ENCODE results near the gene SLC48A1. TPM values are rescaled to one million over a fixed set of nuclear protein-coding genes. Genes with fewer than 3 reads are reported as not detected.

Gene SLC48A1
- total RNA-seq, 2 donors from 2014 or later, result 5.9 to 6.9 TPM

Other genes starting within 250 kb of the SLC48A1 start
- 10 to 100 TPM; 22.7 to 23.5 TPM for gene RPAP3, start 67.2 kb upstream of the SLC48A1 start, total RNA-seq
- gene ENDOU, start 47.7 kb upstream of the SLC48A1 start, total RNA-seq, result under 1 TPM in 1 of 2 donors, not detected in 1; 0.12 TPM
- under 1 TPM; 0.27 to 0.55 TPM for gene RAPGEF3, start 14.4 kb upstream of the SLC48A1 start, total RNA-seq
- 100 to 1,000 TPM; 129 to 151 TPM for gene HDAC7, start 46.7 kb downstream of the SLC48A1 start, total RNA-seq
- gene VDR, start 131.8 kb downstream of the SLC48A1 start, total RNA-seq, result 1 to 10 TPM; 1.8 to 4.5 TPM
- 10 to 100 TPM; 17.5 to 20.5 TPM for gene TMEM106C, start 190.4 kb downstream of the SLC48A1 start, total RNA-seq
- gene COL2A1, start 231.2 kb downstream of the SLC48A1 start, total RNA-seq, result not detected

Data from T-helper 17 cell (primary cell).